Gastrocnemius medialis (tissue), 4 donors: Measurements from ENCODE around the gene CFAP46. TPM values are rescaled to one million over a fixed set of nuclear protein-coding genes. Genes with fewer than 3 reads are reported as not detected.

Experiments
- ATAC-seq, 2 donors: fragments of 150-250 bp; one replicate each; pipeline ENCODE4 v1.9.1; 2016
- DNase-seq, 2 donors: peaks; one replicate each; pipeline ENCODE4 v3.0.0-alpha.2; 2019
- H3K27ac ChIP-seq, 4 donors: fragments of 200-600 bp; sonication (generic); 1 replicate in 1 of 4; 2 replicates in 3 of 4; pipeline ENCODE4 v1.5.1; 2016 to 2018; ENCODE audit warnings: mild to moderate bottlenecking in 2 of 4, moderate library complexity in 1 of 4
- H3K27me3 ChIP-seq, 3 donors: fragments of 200-600 bp; sonication (generic) in 2 of 3; 1 replicate in 1 of 3; 2 replicates in 2 of 3; pipeline versions ENCODE4 v1.5.1 to v1.6.0; 2016 to 2019; ENCODE audit warnings: mild to moderate bottlenecking in 1 of 3, moderate library complexity in 1 of 3
- H3K36me3 ChIP-seq, 2 donors: fragments of 200-600 bp; sonication (generic) in 1 of 2; one replicate each; pipeline ENCODE4 v1.5.1; 2017 to 2018
- H3K4me1 ChIP-seq, 2 donors: fragments of 200-600 bp; sonication (generic) in 1 of 2; one replicate each; pipeline ENCODE4 v1.5.1; 2016 to 2017; ENCODE audit warnings: mild to moderate bottlenecking in 2 of 2
- H3K4me3 ChIP-seq, 4 donors: fragments of 200-600 bp; sonication (generic) in 3 of 4; 1 replicate in 1 of 4; 2 replicates in 3 of 4; pipeline ENCODE4 v1.5.1; 2016 to 2019; ENCODE audit warnings: mild to moderate bottlenecking in 2 of 4
- H3K9me3 ChIP-seq, 3 donors: fragments of 200-600 bp; sonication (generic) in 2 of 3; 1 replicate in 1 of 3; 2 replicates in 2 of 3; pipeline ENCODE4 v1.5.1; 2016 to 2019
- POLR2A ChIP-seq, 2 donors: fragments of 450-650 bp; IDR thresholded peaks; one replicate each; pipeline ENCODE4 v1.6.1; 2017; ENCODE audit warnings: antibody characterized with exemption in 2 of 2, mild to moderate bottlenecking in 2 of 2, moderate library complexity in 2 of 2
- in situ Hi-C, 4 donors: fragments of 200-750 bp; cut with MboI; loops; one replicate each; pipeline versions ENCODE4 v1.15.0 to v1.8.0; 2017; ENCODE audit warnings: low sequenced_read_pairs in 4 of 4
- intact Hi-C: fragments of 100-400 bp; cut with DNase I; formaldehyde crosslinking; loops from one replicate; pipeline ENCODE4 v1.15.1; 2023; ENCODE audit warnings: low total_unique reads
- total RNA-seq, 4 donors: library from RNA; depleted of rRNA; stranded (reverse); fragments of >200 nt; gene quantifications; one replicate each; pipeline versions ENCODE4 v1.1.0 to v1.2.3, GENCODE V29; 2016
- TF ChIP-seq, protein P1 (sequence below), 5 experiments: fragments of 450-650 bp in 3 of 5; fragments of 200-600 bp in 2 of 5; sonication (generic) in 2 of 5; IDR thresholded peaks in 4 of 5; conservative IDR thresholded peaks in 1 of 5; 1 replicate in 4 of 5; 2 replicates in 1 of 5; pipeline ENCODE4 v1.5.1; 2016 to 2019; ENCODE audit warnings: antibody characterized with exemption in 5 of 5, mild to moderate bottlenecking in 3 of 5, moderate library complexity in 3 of 5

Gene CFAP46
- total RNA-seq, 4 donors from 2014 or later, result 4.2 to 27.9 (median 11.9) TPM

DNA sequence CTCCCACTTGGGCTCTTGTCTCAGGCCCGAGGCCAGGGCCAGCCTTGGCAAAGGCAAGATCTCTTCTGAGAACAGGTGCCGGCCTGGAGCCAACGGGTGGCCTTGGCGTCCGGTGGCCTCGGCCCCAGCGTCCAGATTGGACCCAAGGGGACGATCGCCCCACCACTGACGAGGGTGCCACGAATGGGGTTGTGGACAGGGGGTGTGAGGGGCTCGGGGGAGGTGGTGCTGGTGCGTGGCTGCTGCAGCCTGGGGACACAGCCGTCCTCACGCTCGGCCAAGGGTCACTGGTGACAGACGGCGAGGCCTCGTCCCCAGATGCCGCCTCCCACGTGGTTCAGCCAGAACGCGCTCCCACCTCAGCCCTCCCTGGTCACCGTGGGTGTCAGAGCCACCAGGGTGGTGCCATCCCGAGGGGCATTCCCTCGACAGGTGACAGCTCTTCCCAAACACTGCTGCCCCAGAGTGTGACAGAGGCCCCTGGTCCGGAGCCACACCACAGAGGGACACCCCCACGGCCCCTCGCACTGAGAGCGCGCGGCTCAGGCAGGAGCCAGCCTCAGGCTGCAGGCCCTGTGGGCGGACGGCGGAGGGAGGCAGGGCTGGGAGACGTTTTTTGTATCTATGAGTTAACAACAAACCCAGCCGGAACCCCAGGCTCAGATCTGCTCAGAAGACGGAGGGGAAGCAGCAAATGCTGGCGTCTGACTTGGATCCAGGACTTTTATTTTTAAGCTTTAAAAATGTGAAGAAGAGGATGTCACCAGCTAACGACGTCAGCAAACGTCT, 18.5 kb upstream of the CFAP46 start:
- intact Hi-C loops (no loop called here), in situ Hi-C loops (no loop called here)
- H3K4me3 ChIP-seq, result no peak overlapping the region

DNA sequence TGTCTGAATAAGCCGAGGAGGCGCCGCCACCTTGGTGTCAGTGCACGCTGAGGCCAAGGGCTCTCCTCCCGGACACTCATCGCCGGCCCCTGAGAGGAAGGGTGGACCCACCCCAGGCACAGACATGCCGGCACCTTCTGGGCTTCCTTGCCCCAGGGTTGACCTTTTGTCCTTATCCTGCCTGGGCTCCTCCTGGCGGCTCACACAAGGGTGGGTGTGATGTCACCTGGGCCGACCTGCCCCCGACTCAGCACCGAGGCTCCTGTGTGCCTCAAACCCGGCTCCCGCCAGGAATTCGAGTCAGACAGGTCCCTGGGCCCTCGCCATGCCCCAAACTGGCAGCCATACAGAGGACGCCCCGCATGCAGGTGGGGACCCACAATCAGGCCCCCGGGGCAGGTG, 17.7 kb upstream of the CFAP46 start:
- no peaks in the 10 kb centered on the region for H3K36me3 ChIP-seq
- no peak overlapping the region for H3K27ac ChIP-seq
- no peak overlapping the region for H3K4me3 ChIP-seq
- in situ Hi-C loops (no loop called here), intact Hi-C loops (no loop called here)
- no peaks in the 10 kb centered on the region for H3K9me3 ChIP-seq
- TF ChIP-seq, protein P1, sequence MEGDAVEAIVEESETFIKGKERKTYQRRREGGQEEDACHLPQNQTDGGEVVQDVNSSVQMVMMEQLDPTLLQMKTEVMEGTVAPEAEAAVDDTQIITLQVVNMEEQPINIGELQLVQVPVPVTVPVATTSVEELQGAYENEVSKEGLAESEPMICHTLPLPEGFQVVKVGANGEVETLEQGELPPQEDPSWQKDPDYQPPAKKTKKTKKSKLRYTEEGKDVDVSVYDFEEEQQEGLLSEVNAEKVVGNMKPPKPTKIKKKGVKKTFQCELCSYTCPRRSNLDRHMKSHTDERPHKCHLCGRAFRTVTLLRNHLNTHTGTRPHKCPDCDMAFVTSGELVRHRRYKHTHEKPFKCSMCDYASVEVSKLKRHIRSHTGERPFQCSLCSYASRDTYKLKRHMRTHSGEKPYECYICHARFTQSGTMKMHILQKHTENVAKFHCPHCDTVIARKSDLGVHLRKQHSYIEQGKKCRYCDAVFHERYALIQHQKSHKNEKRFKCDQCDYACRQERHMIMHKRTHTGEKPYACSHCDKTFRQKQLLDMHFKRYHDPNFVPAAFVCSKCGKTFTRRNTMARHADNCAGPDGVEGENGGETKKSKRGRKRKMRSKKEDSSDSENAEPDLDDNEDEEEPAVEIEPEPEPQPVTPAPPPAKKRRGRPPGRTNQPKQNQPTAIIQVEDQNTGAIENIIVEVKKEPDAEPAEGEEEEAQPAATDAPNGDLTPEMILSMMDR (IDR thresholded peaks at IDR 0.05 in 4 of 5, conservative IDR thresholded peaks at IDR 0.05 in 1 of 5), result no peak
- no peak for TF ChIP-seq POLR2A (IDR thresholded peaks at IDR 0.05)
- ATAC-seq (no peak), DNase-seq (no peak)
- peaks cover 0 to 4% of the 10 kb centered on the region in 2 donors for H3K4me1 ChIP-seq
- peaks cover 8 to 22% (median 13%) of the 10 kb centered on the region in 3 donors for H3K27me3 ChIP-seq

More for the DNA sequence above, 18.5 kb upstream of the CFAP46 start:
- TF ChIP-seq POLR2A (IDR thresholded peaks at IDR 0.05), result no peak
- TF ChIP-seq, protein P1 (IDR thresholded peaks at IDR 0.05 in 4 of 5, conservative IDR thresholded peaks at IDR 0.05 in 1 of 5), result no peak
- no peaks in the 10 kb centered on the region for H3K9me3 ChIP-seq
- DNase-seq (no peak), ATAC-seq (no peak)
- H3K4me1 ChIP-seq, result peaks cover 0 to 4% of the 10 kb centered on the region in 2 donors
- no peaks in the 10 kb centered on the region for H3K36me3 ChIP-seq
- H3K27me3 ChIP-seq, result peaks cover 8 to 25% (median 17%) of the 10 kb centered on the region in 3 donors
- no peak overlapping the region for H3K27ac ChIP-seq

DNA sequence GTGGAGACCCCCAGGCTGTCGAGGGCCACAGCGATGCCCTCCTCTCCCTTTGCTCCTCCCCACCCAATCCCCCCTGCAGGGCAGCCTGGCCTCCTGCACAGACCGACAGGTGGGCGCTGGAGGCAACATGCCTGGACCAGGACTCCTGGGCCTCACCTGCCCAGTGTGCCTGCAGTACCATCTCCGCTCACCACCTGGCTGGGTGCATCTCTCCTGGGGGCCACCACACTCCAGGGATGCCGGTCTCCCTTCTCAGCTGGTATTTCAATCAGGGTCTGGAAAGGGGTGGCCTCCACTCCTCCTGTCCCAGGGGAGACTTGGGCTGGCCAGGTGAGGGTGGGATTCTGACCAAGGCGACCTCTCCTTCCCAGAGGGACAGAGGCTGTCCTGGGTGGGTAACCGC, 17.2 kb upstream of the CFAP46 start:
- Histone ChIP-seq H3K27ac (no peak overlapping the region), H3K4me1 (peaks cover 0 to 4% of the 10 kb centered on the region in 2 donors), H3K36me3 (no peaks in the 10 kb centered on the region), H3K27me3 (peaks cover 8 to 22% (median 14%) of the 10 kb centered on the region in 3 donors), H3K4me3 (no peak overlapping the region), H3K9me3 (no peaks in the 10 kb centered on the region)
- in situ Hi-C loops (no loop called here), intact Hi-C loops (no loop called here)
- DNase-seq (no peak), ATAC-seq (no peak)
- TF ChIP-seq, protein P1 (IDR thresholded peaks at IDR 0.05 in 4 of 5, conservative IDR thresholded peaks at IDR 0.05 in 1 of 5), result no peak
- TF ChIP-seq POLR2A (IDR thresholded peaks at IDR 0.05), result no peak

DNA sequence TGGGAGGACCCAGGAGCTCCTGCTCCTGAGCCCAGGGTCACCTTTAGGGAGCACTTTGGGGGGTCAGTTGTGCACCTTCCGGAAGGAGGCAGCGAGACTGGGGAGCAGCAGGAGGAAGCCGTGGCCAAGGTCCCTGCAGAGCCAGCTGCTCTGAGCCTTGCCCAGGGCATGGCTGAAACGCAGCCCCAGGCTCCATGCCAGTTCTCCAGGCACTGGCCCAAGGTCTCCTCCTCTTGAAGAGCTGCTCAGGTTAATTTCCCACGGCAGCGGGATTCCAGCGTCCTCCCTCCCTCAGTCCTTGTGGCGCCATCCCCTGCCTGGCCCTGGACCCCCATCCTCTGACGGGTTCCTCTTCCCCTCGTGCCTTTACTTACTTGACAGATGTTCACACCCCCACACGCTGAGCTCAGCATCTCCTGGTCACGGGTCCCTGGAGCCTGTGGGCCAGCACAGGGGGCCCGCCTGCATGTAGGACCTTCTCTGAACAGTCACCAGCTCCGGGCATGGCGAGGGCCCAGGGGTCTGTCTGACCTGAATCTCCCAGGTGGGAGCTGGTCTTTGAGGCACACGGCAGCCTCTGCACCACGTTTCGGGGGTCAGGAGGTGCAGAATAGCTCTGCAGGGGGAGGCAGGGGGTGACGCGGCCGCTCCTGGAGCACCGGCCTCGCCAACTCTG, 16.7 kb upstream of the CFAP46 start:
- Histone ChIP-seq H3K9me3 (no peaks in the 10 kb centered on the region), H3K36me3 (no peaks in the 10 kb centered on the region), H3K27ac (no peak overlapping the region), H3K27me3 (peaks cover 8 to 23% (median 17%) of the 10 kb centered on the region in 3 donors), H3K4me3 (no peak overlapping the region), H3K4me1 (peaks cover 0 to 4% of the 10 kb centered on the region in 2 donors)
- intact Hi-C loops (no loop called here), in situ Hi-C loops (no loop called here)
- TF ChIP-seq, protein P1 (IDR thresholded peaks at IDR 0.05 in 4 of 5, conservative IDR thresholded peaks at IDR 0.05 in 1 of 5), result no peak
- no peak for TF ChIP-seq POLR2A (IDR thresholded peaks at IDR 0.05)
- DNase-seq (no peak), ATAC-seq (no peak)
